ENCODE results near the gene TGFBR3.

The TGFBR3 gene

GRCh38 chr1:91640877-91641526, 244.9 kb downstream of the TGFBR3 start:
- no peak for DNase-seq (ENCODE audit: low read depth in 2 of 2)

GRCh38 chr1:91637539-91637994, 248.4 kb downstream of the TGFBR3 start:
- no peak for DNase-seq (ENCODE audit: low read depth in 2 of 2)

DNA sequence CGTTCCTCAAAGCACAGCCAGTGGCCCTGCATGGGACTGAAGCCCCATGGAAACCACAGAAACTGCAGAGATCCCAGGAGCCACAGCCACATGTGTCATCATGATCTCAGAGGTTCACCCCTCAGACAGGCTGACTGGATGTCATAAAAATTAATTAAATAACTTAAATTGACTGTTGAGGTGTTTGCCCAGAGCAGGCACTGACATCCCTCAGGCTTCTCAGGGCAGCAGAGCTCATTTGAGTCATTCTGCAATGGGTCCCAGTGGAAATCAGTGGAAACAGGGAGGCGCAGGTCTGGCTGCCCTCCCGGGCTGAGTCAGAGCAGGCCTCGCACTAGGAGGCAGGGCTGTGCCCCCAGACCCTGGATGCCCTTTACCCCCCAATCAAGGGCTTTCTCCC, 250.2 kb downstream of the TGFBR3 start:
- no peak for DNase-seq (ENCODE audit: low read depth in 2 of 2)

- DNase-seq (ENCODE audit: low read depth in 2 of 2), result no peak
These were observed 252.5 kb downstream of the TGFBR3 start for GRCh38 chr1:91633438-91633837.

- DNase-seq (ENCODE audit: low read depth in 2 of 2), result no peak
These were observed 254.1 kb downstream of the TGFBR3 start for GRCh38 chr1:91631718-91632330.

DNA sequence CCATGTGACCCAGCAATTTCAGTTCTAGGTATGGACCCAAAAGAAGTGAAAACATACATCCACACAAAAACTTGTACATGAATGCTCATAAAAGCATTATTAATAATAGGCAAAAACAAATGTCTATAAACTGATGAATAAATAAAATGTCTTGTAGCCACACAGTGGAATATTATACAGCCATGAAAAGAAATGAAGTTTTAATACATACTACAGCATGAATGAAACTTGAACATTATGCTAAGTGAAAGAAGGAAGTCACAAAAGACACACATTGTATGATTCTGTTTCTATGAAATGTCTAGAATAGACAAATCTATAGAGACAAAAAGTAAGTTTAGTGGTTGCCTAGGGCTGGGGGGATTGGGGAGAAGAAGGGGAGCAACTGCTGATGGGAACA, 255.1 kb downstream of the TGFBR3 start:
- no peak for DNase-seq (ENCODE audit: low read depth in 2 of 2)

Measured in stimulated activated CD4-positive, alpha-beta T cell treated with anti-CD3 and anti-CD28 coated beads, Interleukin-15, amount 100 ng/mL, for 48 hours (primary cell).